Endothelial cell of umbilical vein (primary cell): ENCODE results near the gene ZNRF1. TPM values are rescaled to one million over a fixed set of nuclear protein-coding genes. Genes with fewer than 3 reads are reported as not detected.

ENCODE experiments used
- BruUV-seq: library from RNA; stranded (reverse); fragments of 400-500 nt; replicated peaks from 2 replicates; lab custom pipeline; 2021; lab: Mats Ljungman, UMichigan
- CTCF ChIA-PET: fragments of 300-600, 350-600 bp; sonication (Branson Sonifier 250); formaldehyde crosslinking; loops from one replicate; lab custom pipeline; 2021; ENCODE audit warnings: antibody characterized with exemption, inconsistent platforms; lab: Charles Lee
- POLR2A ChIA-PET: fragments of 300-600, 350-600 bp; sonication (Branson Sonifier 250); formaldehyde crosslinking; loops from one replicate; lab custom pipeline; 2021; ENCODE audit warnings: antibody characterized with exemption, inconsistent platforms; lab: Charles Lee
- DNase-seq: peaks from one replicate; pipeline ENCODE4 v3.0.0-alpha.2; 2011; ENCODE audit warnings: low read depth, low spot score
- FAIRE-seq: peaks from 2 replicates; lab custom pipeline; 2011; peaks lifted over from hg19 to GRCh38; lab: Jason Lieb, UNC
- H2AFZ ChIP-seq: 2 replicates; pipeline ENCODE4 v1.6.0; 2012; ENCODE audit warnings: low read depth, low read length, control low read depth, inconsistent platforms
- H3K27ac ChIP-seq: 2 replicates; pipeline ENCODE4 v1.5.1; 2011; ENCODE audit warnings: low read depth, mild to moderate bottlenecking, control low read depth, low read length, moderate library complexity; ENCODE audit not compliant: insufficient read depth
- H3K27me3 ChIP-seq, 2 experiments: 2 replicates each; pipeline versions ENCODE4 v1.6.0 to v1.6.1; 2011; ENCODE audit warnings: low read length in 2 of 2, mixed read lengths in 1 of 2; ENCODE audit not compliant: control insufficient read depth in 2 of 2, insufficient read depth in 2 of 2
- H3K36me3 ChIP-seq, 2 experiments: 2 replicates in 1 of 2; 3 replicates in 1 of 2; pipeline ENCODE4 v1.5.1; 2011; ENCODE audit warnings: low read length in 2 of 2, mild to moderate bottlenecking in 1 of 2, moderate library complexity in 1 of 2; ENCODE audit not compliant: control insufficient read depth in 2 of 2, insufficient read depth in 2 of 2; ENCODE audit errors: extremely low read depth in 1 of 2
- H3K4me1 ChIP-seq: 3 replicates; pipeline ENCODE4 v1.5.1; 2011; ENCODE audit warnings: mild to moderate bottlenecking, low read length; ENCODE audit not compliant: control insufficient read depth, insufficient read depth; ENCODE audit errors: extremely low read depth
- H3K4me2 ChIP-seq: 2 replicates; pipeline ENCODE4 v1.6.1; 2011; ENCODE audit warnings: low read length, control low read depth, mixed read lengths; ENCODE audit not compliant: insufficient read depth
- H3K4me3 ChIP-seq, 3 experiments: fragments of 200-600 bp in 1 of 3; sonication (generic), shearing (Covaris generic) in 1 of 3; replicated peaks in 1 of 3; 2 replicates each; pipeline ENCODE4 v1.5.1; 2011 to 2016; ENCODE audit warnings: control low read depth in 3 of 3, low read length in 3 of 3, mild to moderate bottlenecking in 2 of 3, inconsistent platforms in 1 of 3, low read depth in 1 of 3, moderate library complexity in 1 of 3; ENCODE audit not compliant: insufficient read depth in 1 of 3
- H3K79me2 ChIP-seq: 2 replicates; pipeline ENCODE4 v1.6.0; 2012; ENCODE audit warnings: low read length, inconsistent platforms; ENCODE audit not compliant: control insufficient read depth, insufficient read depth
- H3K9ac ChIP-seq: replicated peaks from 2 replicates; pipeline ENCODE3; 2011; ENCODE audit warnings: low read length, control low read depth; ENCODE audit not compliant: insufficient read depth; ENCODE audit errors: extremely low read depth
- H3K9me1 ChIP-seq: replicated peaks from 3 replicates; pipeline ENCODE4 v1.6.0; 2011; ENCODE audit warnings: mild to moderate bottlenecking, low read length; ENCODE audit not compliant: control insufficient read depth, insufficient read depth; ENCODE audit errors: extremely low read depth
- H3K9me3 ChIP-seq: replicated peaks from 2 replicates; pipeline ENCODE4 v1.5.1; 2012; ENCODE audit warnings: low read length, inconsistent platforms; ENCODE audit not compliant: control insufficient read depth, insufficient read depth
- H4K20me1 ChIP-seq: replicated peaks from 2 replicates; pipeline ENCODE3; 2011; ENCODE audit warnings: mild to moderate bottlenecking, low read length; ENCODE audit not compliant: control insufficient read depth, insufficient read depth; ENCODE audit errors: extremely low read depth
- CTCF ChIP-seq, 2 donors: IDR thresholded peaks; 1 replicate in 1 of 2; 2 replicates in 1 of 2; pipeline ENCODE4 v1.5.1; 2011; ENCODE audit warnings: low read length in 2 of 2, mild to moderate bottlenecking in 2 of 2, moderate library complexity in 2 of 2, control low read depth in 1 of 2, inconsistent platforms in 1 of 2, low read depth in 1 of 2; ENCODE audit not compliant: insufficient read depth in 1 of 2; ENCODE audit errors: extremely low read depth in 1 of 2
- EZH2 ChIP-seq: IDR thresholded peaks from 2 replicates; pipeline ENCODE4 v1.6.1; 2012; ENCODE audit warnings: borderline replicate concordance, low read depth, mild to moderate bottlenecking, moderate library complexity, low read length, inconsistent platforms; ENCODE audit not compliant: severe bottlenecking
- FOS ChIP-seq: IDR thresholded peaks from 2 replicates; pipeline ENCODE4 v1.6.1; 2011; ENCODE audit warnings: mild to moderate bottlenecking, low read length, moderate library complexity, borderline replicate concordance; ENCODE audit not compliant: insufficient read depth
- GATA2 ChIP-seq: IDR thresholded peaks from 2 replicates; pipeline ENCODE4 v1.7.0; 2011; ENCODE audit warnings: low read depth, mild to moderate bottlenecking, moderate library complexity, mixed read lengths, low read length; ENCODE audit not compliant: insufficient read length, insufficient read depth
- JUN ChIP-seq: IDR thresholded peaks from 2 replicates; pipeline ENCODE4 v1.6.1; 2011; ENCODE audit warnings: borderline replicate concordance, low read depth; ENCODE audit not compliant: insufficient read length, insufficient read depth
- MAX ChIP-seq: IDR thresholded peaks from 2 replicates; pipeline ENCODE4 v1.6.1; 2011; ENCODE audit not compliant: insufficient read depth, insufficient read length
- MYC ChIP-seq: IDR thresholded peaks from one replicate; pipeline ENCODE4 v1.6.1; 2011; ENCODE audit warnings: mild to moderate bottlenecking, low read depth, low read length
- POLR2A ChIP-seq: IDR thresholded peaks from 2 replicates; pipeline ENCODE4 v1.6.1; 2012; ENCODE audit warnings: low read depth, mild to moderate bottlenecking, control low read depth, low read length
- POLR2AphosphoS5 ChIP-seq: IDR thresholded peaks from 2 replicates; pipeline ENCODE4 v1.6.1; 2012; ENCODE audit warnings: low read depth, mild to moderate bottlenecking, control low read depth, low read length, moderate library complexity; ENCODE audit not compliant: insufficient read depth
- dilution Hi-C: fragments of 300-500 bp; cut with MboI; formaldehyde crosslinking; loops from one replicate; pipeline ENCODE4 v1.15.0; 2019; ENCODE audit warnings: low sequenced_read_pairs; ENCODE audit not compliant: extremely low pct_ligation_motif_present
- intact Hi-C: fragments of 100-400 bp; cut with micrococcal nuclease; formaldehyde crosslinking; loops from one replicate; pipeline ENCODE4 v1.10.0; 2022
- polyA plus RNA-seq, 4 experiments: library from polyadenylated mRNA; depleted of rRNA in 3 of 4; stranded (reverse) in 3 of 4; unstranded in 1 of 4; fragments of >200 nt; gene quantifications; 2 replicates each; pipeline versions ENCODE4 v1.2.1 to v1.2.3, GENCODE V29; 2011 to 2012; ENCODE audit warnings: missing spikeins in 1 of 4
- total RNA-seq: library from RNA; stranded (reverse); gene quantifications from 2 replicates; pipeline ENCODE4 v1.2.3, GENCODE V29; 2021

The ZNRF1 gene
- total and polyA plus RNA-seq, 2 donors (not counting 3 experiments of a cell fraction or from before 2014, with no cell fraction given), result 23.7 to 34.9 TPM

- no peak for TF ChIP-seq EZH2
- no peak for TF ChIP-seq JUN
- TF ChIP-seq CTCF (IDR thresholded peaks at IDR 0.05; ENCODE audit: extremely low read depth in 1 of 2, insufficient read depth in 1 of 2, low read depth in 1 of 2, low read length in 2 of 2), result no peak
- no peak for TF ChIP-seq POLR2AphosphoS5
- TF ChIP-seq POLR2A, result no peak
- TF ChIP-seq FOS, result no peak
- no peak for TF ChIP-seq MYC
- TF ChIP-seq GATA2, result no peak
- TF ChIP-seq MAX, result no peak
- Histone ChIP-seq H3K27me3 (no peaks in the 10 kb centered on the region), H3K4me3 (no peak overlapping the region), H4K20me1 (no peaks in the 10 kb centered on the region), H3K36me3 (no peaks in the 10 kb centered on the region), H3K9ac (no peak overlapping the region), H3K9me3 (no peaks in the 10 kb centered on the region), H3K4me1 (peaks cover 3% of the 10 kb centered on the region), H3K79me2 (peaks cover 33% of the 10 kb centered on the region), H3K27ac (no peak overlapping the region), H2AFZ (no peak overlapping the region), H3K4me2 (no peak overlapping the region), H3K9me1 (no peaks in the 10 kb centered on the region)
- FAIRE-seq, result no peak
- intact Hi-C loops (no loop called here), dilution Hi-C loops (no loop called here)
- DNase-seq, result no peak
- no TSS peak for BruUV-seq
- POLR2A ChIA-PET, result no interaction called here
- CTCF ChIA-PET, result interaction anchor here (0.6 to 1.0 kb wide), 2 partner anchors 43 to 64 kb away, joined by 3 read pairs; no protein-coding TSS in a partner anchor
Observed at GRCh38 chr16:75044800-75045361, 46.1 kb downstream of the ZNRF1 start.
